ENCODE data around the gene PROSER2. TPM values are rescaled to one million over a fixed set of nuclear protein-coding genes. Genes with fewer than 3 reads are reported as not detected.

PROSER2 gene
- total and polyA plus RNA-seq, 9 of the 15 experiments (the other 6 are each of a cell fraction or from before 2014, with no cell fraction given), result 0.62 to 14.8 (median 2.9) TPM

DNA sequence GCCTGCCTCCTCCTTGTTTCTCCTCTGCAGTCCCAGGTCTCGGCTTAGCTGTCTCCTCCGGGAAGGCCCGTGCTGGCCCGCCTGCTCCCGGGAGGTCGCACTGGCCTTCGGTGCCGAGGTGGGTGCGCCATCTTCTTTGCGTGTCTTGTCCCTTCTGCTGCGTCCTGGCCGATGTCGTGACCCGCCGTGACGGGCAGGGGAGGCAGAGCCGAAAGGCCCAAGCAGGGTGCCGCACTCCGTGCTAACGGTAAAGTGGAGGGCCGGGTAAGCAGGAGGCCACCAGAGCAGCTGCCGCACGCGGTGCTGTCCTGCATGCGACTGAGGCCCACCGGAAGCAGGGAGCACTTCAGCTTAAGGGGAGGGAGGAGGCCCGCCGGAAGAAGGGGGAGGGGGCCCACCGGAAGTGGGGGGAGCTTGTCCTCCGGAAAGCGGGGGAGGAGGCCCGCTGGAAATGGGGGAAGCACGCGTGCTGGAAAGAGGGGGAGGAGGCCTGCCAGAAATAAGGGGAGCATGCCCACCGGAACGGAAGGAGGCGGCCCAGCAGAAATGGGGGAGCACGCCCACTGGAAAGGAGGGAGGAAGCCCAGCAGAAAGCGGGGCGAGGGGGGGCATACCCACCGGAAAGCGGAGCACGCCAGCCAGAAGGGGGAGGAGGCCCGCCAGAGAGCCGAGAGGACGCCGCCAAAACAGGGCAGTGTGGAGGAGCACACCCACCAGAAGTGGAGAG is 71.4 kb downstream of the PROSER2 start (continued):
- TF ChIP-seq, protein P1, sequence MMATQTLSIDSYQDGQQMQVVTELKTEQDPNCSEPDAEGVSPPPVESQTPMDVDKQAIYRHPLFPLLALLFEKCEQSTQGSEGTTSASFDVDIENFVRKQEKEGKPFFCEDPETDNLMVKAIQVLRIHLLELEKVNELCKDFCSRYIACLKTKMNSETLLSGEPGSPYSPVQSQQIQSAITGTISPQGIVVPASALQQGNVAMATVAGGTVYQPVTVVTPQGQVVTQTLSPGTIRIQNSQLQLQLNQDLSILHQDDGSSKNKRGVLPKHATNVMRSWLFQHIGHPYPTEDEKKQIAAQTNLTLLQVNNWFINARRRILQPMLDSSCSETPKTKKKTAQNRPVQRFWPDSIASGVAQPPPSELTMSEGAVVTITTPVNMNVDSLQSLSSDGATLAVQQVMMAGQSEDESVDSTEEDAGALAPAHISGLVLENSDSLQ (IDR thresholded peaks at IDR 0.05), result peak; percentile 35; the same call in 1 of the 2 replicates
- TF ChIP-seq, protein P2, sequence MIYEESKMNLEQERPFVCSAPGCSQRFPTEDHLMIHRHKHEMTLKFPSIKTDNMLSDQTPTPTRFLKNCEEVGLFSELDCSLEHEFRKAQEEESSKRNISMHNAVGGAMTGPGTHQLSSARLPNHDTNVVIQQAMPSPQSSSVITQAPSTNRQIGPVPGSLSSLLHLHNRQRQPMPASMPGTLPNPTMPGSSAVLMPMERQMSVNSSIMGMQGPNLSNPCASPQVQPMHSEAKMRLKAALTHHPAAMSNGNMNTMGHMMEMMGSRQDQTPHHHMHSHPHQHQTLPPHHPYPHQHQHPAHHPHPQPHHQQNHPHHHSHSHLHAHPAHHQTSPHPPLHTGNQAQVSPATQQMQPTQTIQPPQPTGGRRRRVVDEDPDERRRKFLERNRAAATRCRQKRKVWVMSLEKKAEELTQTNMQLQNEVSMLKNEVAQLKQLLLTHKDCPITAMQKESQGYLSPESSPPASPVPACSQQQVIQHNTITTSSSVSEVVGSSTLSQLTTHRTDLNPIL (CRISPR knock-in tag; IDR thresholded peaks at IDR 0.05), result no peak
- TF ChIP-seq TRIM24 (IDR thresholded peaks at IDR 0.05), result 0 out of 4 replicates have a peak, but pooled peaks of 1 of the 2 experiments have one; percentile 45
- TF ChIP-seq, protein P3, sequence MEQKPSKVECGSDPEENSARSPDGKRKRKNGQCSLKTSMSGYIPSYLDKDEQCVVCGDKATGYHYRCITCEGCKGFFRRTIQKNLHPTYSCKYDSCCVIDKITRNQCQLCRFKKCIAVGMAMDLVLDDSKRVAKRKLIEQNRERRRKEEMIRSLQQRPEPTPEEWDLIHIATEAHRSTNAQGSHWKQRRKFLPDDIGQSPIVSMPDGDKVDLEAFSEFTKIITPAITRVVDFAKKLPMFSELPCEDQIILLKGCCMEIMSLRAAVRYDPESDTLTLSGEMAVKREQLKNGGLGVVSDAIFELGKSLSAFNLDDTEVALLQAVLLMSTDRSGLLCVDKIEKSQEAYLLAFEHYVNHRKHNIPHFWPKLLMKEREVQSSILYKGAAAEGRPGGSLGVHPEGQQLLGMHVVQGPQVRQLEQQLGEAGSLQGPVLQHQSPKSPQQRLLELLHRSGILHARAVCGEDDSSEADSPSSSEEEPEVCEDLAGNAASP (IDR thresholded peaks at IDR 0.05), result no peak
- no peak for TF ChIP-seq NCOA4 (IDR thresholded peaks at IDR 0.05; ENCODE audit: partially characterized antibody)
- no peak for TF ChIP-seq PHF21A (IDR thresholded peaks at IDR 0.05; ENCODE audit: borderline replicate concordance, low read depth)
- peak; percentile 32 for TF ChIP-seq SETDB1 (IDR thresholded peaks at IDR 0.05; ENCODE audit: low read length)
- no peak for TF ChIP-seq NFXL1 (CRISPR knock-in tag; IDR thresholded peaks at IDR 0.05)
- peak; percentile 40; the same call in 1 of the 2 replicates for TF ChIP-seq CTBP1 (IDR thresholded peaks at IDR 0.05; ENCODE audit: borderline replicate concordance)
- TF ChIP-seq PRPF4 (IDR thresholded peaks at IDR 0.05; ENCODE audit: insufficient read depth, low read depth, low read length, poor library complexity, severe bottlenecking), result peak; percentile 61
- no peak for TF ChIP-seq NONO (IDR thresholded peaks at IDR 0.05; ENCODE audit: low read depth in 2 of 2, low read length in 1 of 2)
- TF ChIP-seq ESRRB (CRISPR knock-in tag; IDR thresholded peaks at IDR 0.05; ENCODE audit: borderline replicate concordance), result no peak
- no peak for TF ChIP-seq MAFK (IDR thresholded peaks at IDR 0.05; ENCODE audit: low read length)
- TF ChIP-seq DACH1 (IDR thresholded peaks at IDR 0.05; ENCODE audit: partially characterized antibody), result no peak
- TF ChIP-seq FIP1L1 (IDR thresholded peaks at IDR 0.05; ENCODE audit: low read depth, low read length, poor library complexity, severe bottlenecking), result peak; percentile 89
- TF ChIP-seq ZNF324 (CRISPR knock-in tag; IDR thresholded peaks at IDR 0.05), result no peak
- TF ChIP-seq, protein P4, sequence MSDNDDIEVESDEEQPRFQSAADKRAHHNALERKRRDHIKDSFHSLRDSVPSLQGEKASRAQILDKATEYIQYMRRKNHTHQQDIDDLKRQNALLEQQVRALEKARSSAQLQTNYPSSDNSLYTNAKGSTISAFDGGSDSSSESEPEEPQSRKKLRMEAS (CRISPR knock-in tag; IDR thresholded peaks at IDR 0.05), result peak; percentile 92
- TF ChIP-seq ATF1 (CRISPR knock-in tag; IDR thresholded peaks at IDR 0.05), result no peak
- TF ChIP-seq ATF1 (tag; IDR thresholded peaks at IDR 0.05), result peak; percentile 48
- TF ChIP-seq TCFL5 (CRISPR knock-in tag; conservative IDR thresholded peaks at IDR 0.05), result no peak
- TF ChIP-seq HMG20A (CRISPR knock-in tag; conservative IDR thresholded peaks at IDR 0.05), result no peak
- no peak for TF ChIP-seq ZNF507 (tag; conservative IDR thresholded peaks at IDR 0.05)
- TF ChIP-seq, protein P5, sequence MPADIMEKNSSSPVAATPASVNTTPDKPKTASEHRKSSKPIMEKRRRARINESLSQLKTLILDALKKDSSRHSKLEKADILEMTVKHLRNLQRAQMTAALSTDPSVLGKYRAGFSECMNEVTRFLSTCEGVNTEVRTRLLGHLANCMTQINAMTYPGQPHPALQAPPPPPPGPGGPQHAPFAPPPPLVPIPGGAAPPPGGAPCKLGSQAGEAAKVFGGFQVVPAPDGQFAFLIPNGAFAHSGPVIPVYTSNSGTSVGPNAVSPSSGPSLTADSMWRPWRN (IDR thresholded peaks at IDR 0.05; ENCODE audit: low read depth), result peak; percentile 74
- TF ChIP-seq, protein P6, sequence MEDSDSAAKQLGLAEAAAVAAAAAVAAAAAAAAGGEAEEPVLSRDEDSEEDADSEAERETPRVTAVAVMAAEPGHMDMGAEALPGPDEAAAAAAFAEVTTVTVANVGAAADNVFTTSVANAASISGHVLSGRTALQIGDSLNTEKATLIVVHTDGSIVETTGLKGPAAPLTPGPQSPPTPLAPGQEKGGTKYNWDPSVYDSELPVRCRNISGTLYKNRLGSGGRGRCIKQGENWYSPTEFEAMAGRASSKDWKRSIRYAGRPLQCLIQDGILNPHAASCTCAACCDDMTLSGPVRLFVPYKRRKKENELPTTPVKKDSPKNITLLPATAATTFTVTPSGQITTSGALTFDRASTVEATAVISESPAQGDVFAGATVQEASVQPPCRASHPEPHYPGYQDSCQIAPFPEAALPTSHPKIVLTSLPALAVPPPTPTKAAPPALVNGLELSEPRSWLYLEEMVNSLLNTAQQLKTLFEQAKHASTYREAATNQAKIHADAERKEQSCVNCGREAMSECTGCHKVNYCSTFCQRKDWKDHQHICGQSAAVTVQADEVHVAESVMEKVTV (CRISPR knock-in tag; IDR thresholded peaks at IDR 0.05), result no peak
